ENCODE data around the gene TMEM181.
"Not testable (repeated sequence)": the region's sequence is repeated elsewhere in the genome, so short reads cannot be mapped to it uniquely, and the experiment has no call there.

Gene TMEM181

DNA sequence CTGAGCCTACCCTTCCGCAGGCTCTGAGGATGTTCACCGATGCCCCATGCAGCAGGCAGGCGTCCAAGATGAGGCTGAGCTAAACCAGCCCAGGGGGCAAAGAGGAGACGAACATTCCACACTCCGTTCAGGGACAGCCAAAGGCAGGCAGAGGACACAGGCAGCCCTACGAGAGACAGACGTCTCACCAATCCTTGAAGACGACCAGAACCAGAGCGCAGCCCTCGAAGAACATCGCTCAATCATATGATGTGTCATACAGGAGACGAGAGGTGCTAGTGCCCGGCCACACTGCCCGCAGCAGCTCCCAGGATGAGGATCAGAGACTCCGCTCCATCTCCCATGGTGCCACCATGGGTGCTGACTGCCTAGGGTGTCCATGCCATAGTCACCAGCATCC lies 35.6 kb upstream of the TMEM181 start:
- TF ChIP-seq, protein P1, sequence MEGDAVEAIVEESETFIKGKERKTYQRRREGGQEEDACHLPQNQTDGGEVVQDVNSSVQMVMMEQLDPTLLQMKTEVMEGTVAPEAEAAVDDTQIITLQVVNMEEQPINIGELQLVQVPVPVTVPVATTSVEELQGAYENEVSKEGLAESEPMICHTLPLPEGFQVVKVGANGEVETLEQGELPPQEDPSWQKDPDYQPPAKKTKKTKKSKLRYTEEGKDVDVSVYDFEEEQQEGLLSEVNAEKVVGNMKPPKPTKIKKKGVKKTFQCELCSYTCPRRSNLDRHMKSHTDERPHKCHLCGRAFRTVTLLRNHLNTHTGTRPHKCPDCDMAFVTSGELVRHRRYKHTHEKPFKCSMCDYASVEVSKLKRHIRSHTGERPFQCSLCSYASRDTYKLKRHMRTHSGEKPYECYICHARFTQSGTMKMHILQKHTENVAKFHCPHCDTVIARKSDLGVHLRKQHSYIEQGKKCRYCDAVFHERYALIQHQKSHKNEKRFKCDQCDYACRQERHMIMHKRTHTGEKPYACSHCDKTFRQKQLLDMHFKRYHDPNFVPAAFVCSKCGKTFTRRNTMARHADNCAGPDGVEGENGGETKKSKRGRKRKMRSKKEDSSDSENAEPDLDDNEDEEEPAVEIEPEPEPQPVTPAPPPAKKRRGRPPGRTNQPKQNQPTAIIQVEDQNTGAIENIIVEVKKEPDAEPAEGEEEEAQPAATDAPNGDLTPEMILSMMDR (IDR thresholded peaks at IDR 0.05; ENCODE audit: low read depth, low read length) = no peak
- H3K4me3 ChIP-seq (ENCODE audit: low read depth, low read length) = no peak overlapping the region

DNA sequence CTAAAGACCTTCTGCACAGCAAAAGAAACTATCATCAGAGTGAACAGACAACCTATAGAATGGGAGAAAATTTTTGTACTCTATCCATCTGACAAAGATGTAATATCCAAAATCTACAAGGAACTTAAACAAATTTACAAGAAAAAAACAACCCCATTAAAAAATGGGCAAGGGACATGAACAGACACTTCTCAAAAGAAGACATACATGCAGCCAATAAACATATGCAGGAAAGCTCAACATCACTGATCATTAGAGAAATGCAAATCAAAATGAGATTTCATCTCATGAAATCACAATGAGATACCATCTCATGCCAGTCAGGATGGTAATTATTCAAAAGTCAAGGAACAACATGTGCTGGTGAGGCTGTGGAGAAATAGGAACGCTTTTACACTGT lies 32.0 kb upstream of the TMEM181 start:
- H3K4me3 ChIP-seq (ENCODE audit: low read depth, low read length) = not testable (repeated sequence)

DNA sequence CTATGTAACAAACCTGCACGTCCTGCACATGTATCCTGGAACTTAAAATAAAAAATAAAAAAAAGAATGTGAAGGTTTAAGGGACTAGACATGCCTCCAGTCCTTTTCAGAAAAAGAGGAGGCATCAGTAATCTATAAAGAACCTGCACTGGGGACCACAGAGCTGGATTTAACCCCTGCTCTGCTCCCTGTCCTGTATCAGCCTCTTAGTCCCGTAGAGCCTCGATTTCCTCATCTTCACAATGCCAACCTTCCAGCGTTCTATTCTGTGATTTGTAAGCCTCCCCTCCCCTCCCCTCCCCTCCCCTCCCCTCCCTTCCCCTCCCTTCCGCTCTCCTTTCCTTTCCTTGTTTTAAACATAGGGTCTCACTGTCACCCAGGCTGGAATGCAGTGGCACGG lies 31.1 kb upstream of the TMEM181 start:
- H3K4me3 ChIP-seq (ENCODE audit: low read depth, low read length) = no peak overlapping the region
- TF ChIP-seq, protein P1 (IDR thresholded peaks at IDR 0.05; ENCODE audit: low read depth, low read length) = no peak

DNA sequence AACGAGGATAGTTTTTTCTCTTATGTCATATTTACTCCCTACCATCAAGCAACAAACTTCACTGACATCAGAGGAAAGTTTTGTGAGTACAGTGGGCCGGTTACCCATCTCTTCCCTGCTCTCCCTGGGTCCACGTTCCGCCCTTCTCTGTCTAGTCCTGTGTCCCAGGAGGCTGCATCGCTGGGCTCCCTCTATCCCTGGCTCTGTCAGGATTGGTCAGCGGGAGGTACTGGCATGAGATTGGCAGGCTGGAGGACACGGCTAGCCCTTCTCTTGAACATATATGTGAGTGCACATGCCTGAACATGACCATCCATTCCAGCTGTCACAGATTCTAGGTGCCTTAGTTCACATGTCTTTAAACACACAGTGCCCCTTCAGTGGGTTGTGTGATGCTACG lies 30.3 kb upstream of the TMEM181 start:
- H3K4me3 ChIP-seq (ENCODE audit: low read depth, low read length) = no peak overlapping the region
- TF ChIP-seq, protein P1 (IDR thresholded peaks at IDR 0.05; ENCODE audit: low read depth, low read length) = no peak

DNA sequence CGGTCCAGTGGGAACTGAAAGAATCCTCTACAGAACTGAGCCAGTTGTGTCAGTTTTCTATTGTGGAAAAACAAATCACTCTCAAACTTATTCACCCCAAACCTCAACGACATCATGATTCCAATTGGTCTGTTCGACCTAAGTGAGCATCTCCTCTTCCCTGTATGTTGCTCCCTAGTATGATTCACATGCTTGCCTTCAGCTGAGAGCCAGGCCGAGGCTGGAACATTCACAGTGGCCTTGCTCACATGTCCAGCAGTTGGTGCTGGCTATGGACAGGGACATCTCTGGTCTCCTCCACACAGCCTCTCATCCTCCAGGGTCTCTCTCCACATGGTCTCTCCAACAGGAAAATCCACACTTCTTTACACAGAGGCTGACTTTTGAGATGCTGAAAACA lies 28.3 kb upstream of the TMEM181 start:
- TF ChIP-seq, protein P1 (IDR thresholded peaks at IDR 0.05; ENCODE audit: low read depth, low read length) = no peak
- no peak overlapping the region for H3K4me3 ChIP-seq (ENCODE audit: low read depth, low read length)

DNA sequence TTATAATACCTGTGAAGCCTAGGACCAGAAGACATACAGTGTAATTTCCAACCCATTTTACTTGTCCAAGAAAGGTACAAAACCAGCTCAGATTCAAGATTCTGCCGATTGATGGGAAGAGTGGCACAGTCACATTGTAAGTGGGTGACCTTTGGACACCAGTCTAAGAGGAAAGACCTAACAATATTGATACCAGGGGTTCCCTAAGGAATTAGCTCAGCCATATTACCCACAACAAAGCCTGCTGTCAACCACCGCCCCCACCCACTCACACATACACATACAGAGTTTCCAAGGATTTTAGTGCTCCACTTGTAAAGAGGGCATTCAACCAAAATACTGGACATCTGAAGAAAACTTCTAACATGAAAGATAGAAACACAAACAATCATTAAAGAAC lies 27.9 kb upstream of the TMEM181 start:
- H3K4me3 ChIP-seq (ENCODE audit: low read depth, low read length) = no peak overlapping the region
- TF ChIP-seq, protein P1 (IDR thresholded peaks at IDR 0.05; ENCODE audit: low read depth, low read length) = no peak

DNA sequence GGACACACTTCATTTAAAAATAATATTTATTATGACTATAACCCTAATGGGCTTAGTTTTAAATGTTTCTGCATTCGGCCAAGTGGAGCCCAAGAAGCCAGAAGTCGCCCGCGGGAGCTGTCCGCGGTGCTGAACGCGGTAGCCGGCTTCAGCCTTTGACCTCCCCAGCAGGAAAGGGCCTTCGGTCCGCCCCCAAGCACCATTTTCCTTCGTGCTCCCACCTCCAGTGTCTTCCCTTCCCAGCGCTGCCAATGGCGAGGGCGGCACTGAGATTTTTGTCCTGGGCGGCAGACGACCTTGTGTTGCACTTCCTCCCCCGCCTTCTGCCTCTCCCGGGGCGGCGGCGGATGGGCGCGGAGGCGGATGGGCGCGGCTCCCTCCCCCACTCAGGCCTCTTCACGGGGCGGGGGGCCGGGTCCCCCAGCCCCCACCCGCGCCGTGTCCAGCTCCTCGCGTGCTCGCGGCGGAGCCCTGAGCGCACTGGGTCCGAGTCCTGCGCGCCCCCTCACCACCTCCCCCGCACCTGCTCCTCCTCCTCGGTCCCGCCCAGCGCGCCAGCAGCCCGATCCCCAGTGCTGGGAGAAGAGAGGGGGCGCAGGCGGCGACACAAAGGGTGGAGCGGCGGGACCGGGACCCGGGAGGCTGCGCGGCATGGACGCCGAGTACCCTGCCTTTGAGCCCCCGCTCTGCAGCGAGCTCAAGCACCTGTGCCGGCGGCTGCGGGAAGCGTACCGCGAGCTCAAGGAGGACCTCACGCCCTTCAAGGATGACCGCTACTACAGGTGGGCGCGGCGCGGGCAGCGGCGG lies 23.6 kb upstream of the TMEM181 start:
- TF ChIP-seq, protein P1 (IDR thresholded peaks at IDR 0.05; ENCODE audit: low read depth, low read length) = no peak
- peak overlapping the region; percentile 56 for H3K4me3 ChIP-seq (ENCODE audit: low read depth, low read length)

Data from WI38 (cell line).